GM23338 (cell line): ENCODE data around the gene WDR49. TPM values are rescaled to one million over a fixed set of nuclear protein-coding genes. Genes with fewer than 3 reads are reported as not detected.

Experiments
- CREB1 ChIP-seq: fragments of 250-450 bp; sonication (Bioruptor Pico); IDR thresholded peaks from 2 replicates; pipeline ENCODE4 v1.5.0; 2020; ENCODE audit warnings: low read depth, mild to moderate bottlenecking, moderate library complexity
- ETS1 ChIP-seq: IDR thresholded peaks from 2 replicates; pipeline ENCODE4 v1.6.1; 2016; ENCODE audit warnings: antibody characterized with exemption
- EZH2 ChIP-seq: fragments of 200-600 bp; sonication (generic); IDR thresholded peaks from one replicate; pipeline ENCODE4 v1.8.0; 2017; ENCODE audit warnings: antibody characterized with exemption, mild to moderate bottlenecking, low read depth; ENCODE audit not compliant: unreplicated experiment
- EZH2phosphoT487 ChIP-seq: fragments of 200-600 bp; sonication (generic); IDR thresholded peaks from one replicate; pipeline ENCODE4 v1.8.1; 2018; ENCODE audit warnings: antibody characterized with exemption; ENCODE audit not compliant: unreplicated experiment
- NANOG ChIP-seq: IDR thresholded peaks from 2 replicates; pipeline ENCODE4 v1.6.1; 2016; ENCODE audit warnings: antibody characterized with exemption, borderline replicate concordance
- REST ChIP-seq: IDR thresholded peaks from one replicate; pipeline ENCODE4 v1.6.1; 2018; ENCODE audit warnings: antibody characterized with exemption; ENCODE audit not compliant: unreplicated experiment
- STAT1 ChIP-seq: IDR thresholded peaks from one replicate; pipeline ENCODE4 v1.6.1; 2016; ENCODE audit warnings: antibody characterized with exemption; ENCODE audit not compliant: unreplicated experiment
- ZNF114 ChIP-seq: fragments of 250-450 bp; sonication (Bioruptor Pico); IDR thresholded peaks from 2 replicates; pipeline ENCODE4 v1.5.0; 2020; ENCODE audit warnings: mild to moderate bottlenecking, moderate library complexity
- ZNF331 ChIP-seq: fragments of 250-450 bp; sonication (Bioruptor Pico); IDR thresholded peaks from 2 replicates; pipeline ENCODE4 v1.5.0; 2020; ENCODE audit warnings: low read depth, mild to moderate bottlenecking, moderate library complexity
- ZNF462 ChIP-seq: fragments of 250-450 bp; sonication (Bioruptor Pico); IDR thresholded peaks from 2 replicates; pipeline ENCODE4 v1.5.0; 2020; ENCODE audit warnings: mild to moderate bottlenecking, moderate library complexity
- polyA plus RNA-seq: library from polyadenylated mRNA; unstranded; fragments of >200 nt; fragmentation: Nextera tagmentation; extraction: Ambion mirVana; gene quantifications from 2 replicates; pipeline ENCODE4 v1.2.1, GENCODE V29; 2016
- total RNA-seq: library from RNA; depleted of rRNA; stranded (reverse); fragments of >200 nt; shearing (Covaris generic); gene quantifications from 2 replicates; pipeline ENCODE4 v1.2.3, GENCODE V29; 2014

The WDR49 gene
- total and polyA plus RNA-seq, 2 experiments from 2014 or later, result 1.4 to 1.9 TPM

GRCh38 chr3:167649746-167650145 is 4.0 kb downstream of the WDR49 start (continued):
- TF ChIP-seq ZNF462, result no peak
- no peak for TF ChIP-seq ZNF114 (CRISPR knock-in tag)
- TF ChIP-seq ETS1, result no peak
- no peak for TF ChIP-seq STAT1
- TF ChIP-seq NANOG, result no peak
- no peak for TF ChIP-seq REST
- TF ChIP-seq EZH2phosphoT487, result no peak
- no peak for TF ChIP-seq ZNF331 (CRISPR knock-in tag)
- TF ChIP-seq CREB1 (CRISPR knock-in tag), result no peak
- TF ChIP-seq EZH2, result no peak
